HepG2 (cell line): ENCODE measurements around the gene KCNH6. TPM values are rescaled to one million over a fixed set of nuclear protein-coding genes. Genes with fewer than 3 reads are reported as not detected.

Source experiments
- CEBPG ChIP-seq: IDR thresholded peaks from 2 replicates; pipeline ENCODE4 v1.6.1; 2016
- CREM ChIP-seq, 2 experiments: sonication (generic) in 1 of 2; formaldehyde crosslinking in 1 of 2; IDR thresholded peaks; 2 replicates each; pipeline versions ENCODE4 v1.4.0 to v1.6.1; 2016 to 2020; ENCODE audit warnings: antibody characterized with exemption in 1 of 2, mild to moderate bottlenecking in 1 of 2, missing genetic modification reagents in 1 of 2
- GABPB1 ChIP-seq: IDR thresholded peaks from 2 replicates; pipeline ENCODE4 v1.6.1; 2016; ENCODE audit warnings: mild to moderate bottlenecking, missing genetic modification reagents, moderate library complexity, missing compliant biosample characterization
- PLRG1 ChIP-seq: fragments of 450-650 bp; conservative IDR thresholded peaks from 2 replicates; pipeline ENCODE4 v1.6.1; 2016
- YEATS2 ChIP-seq: sonication (generic); formaldehyde crosslinking; IDR thresholded peaks from 2 replicates; pipeline ENCODE4 v1.4.0; 2020; ENCODE audit warnings: missing genetic modification reagents, borderline replicate concordance
- ZFX ChIP-seq: sonication (generic); formaldehyde crosslinking; IDR thresholded peaks from 2 replicates; pipeline ENCODE4 v1.4.0; 2020; ENCODE audit warnings: mild to moderate bottlenecking, low read depth, missing genetic modification reagents, moderate library complexity
- ZNF282 ChIP-seq: fragments of 450-650 bp; IDR thresholded peaks from 2 replicates; pipeline ENCODE4 v1.6.1; 2018; ENCODE audit not compliant: partially characterized antibody
- ZNF781 ChIP-seq: sonication (generic); formaldehyde crosslinking; IDR thresholded peaks from 2 replicates; pipeline ENCODE4 v1.5.1; 2020; ENCODE audit warnings: borderline replicate concordance, mild to moderate bottlenecking, missing genetic modification reagents; ENCODE audit errors: not compliant biosample characterization
- ZNF891 ChIP-seq: sonication (generic); formaldehyde crosslinking; IDR thresholded peaks from 2 replicates; pipeline ENCODE4 v1.5.0; 2020; ENCODE audit warnings: mild to moderate bottlenecking, missing genetic modification reagents
- polyA plus RNA-seq, 8 experiments: library from polyadenylated mRNA; depleted of rRNA in 3 of 8; stranded (reverse) in 7 of 8; unstranded in 1 of 8; fragments of >200 nt; fragmentation: Illumina TruSeq in 4 of 8; extraction: Trizol in 4 of 8; gene quantifications; 2 replicates each; pipeline versions ENCODE4 v1.2.1 to v1.2.3, GENCODE V29; 2011 to 2016; ENCODE audit warnings: low read depth in 4 of 8, missing spikeins in 1 of 8, mixed read lengths in 1 of 8; ENCODE audit not compliant: insufficient read depth in 1 of 8
- total RNA-seq, 5 experiments: library from RNA; depleted of rRNA; stranded (reverse); fragments of >200 nt; fragmentation: Illumina TruSeq; extraction: Trizol; gene quantifications; 2 replicates each; pipeline ENCODE4 v1.2.3, GENCODE V29; 2016; ENCODE audit warnings: low read depth in 1 of 5
- TF ChIP-seq, protein P1 (sequence below), 2 experiments: sonication (generic) in 1 of 2; formaldehyde crosslinking in 1 of 2; IDR thresholded peaks; 2 replicates each; pipeline versions ENCODE4 v1.5.1 to v1.6.1; 2011 to 2020; ENCODE audit warnings: borderline replicate concordance in 1 of 2, low read depth in 1 of 2, low read length in 1 of 2, mild to moderate bottlenecking in 1 of 2, missing genetic modification reagents in 1 of 2, moderate library complexity in 1 of 2
- TF ChIP-seq, protein P2 (sequence below): IDR thresholded peaks from 2 replicates; pipeline ENCODE4 v1.6.1; 2016; ENCODE audit warnings: missing compliant biosample characterization, missing genetic modification reagents, borderline replicate concordance
- TF ChIP-seq, protein P3 (sequence below): sonication (generic); formaldehyde crosslinking; conservative IDR thresholded peaks from 2 replicates; pipeline ENCODE4 v1.8.0; 2022; ENCODE audit warnings: low read depth, missing genetic modification reagents
- TF ChIP-seq, protein P4 (sequence below): sonication (generic); formaldehyde crosslinking; IDR thresholded peaks from 2 replicates; pipeline ENCODE4 v1.8.0; 2022; ENCODE audit warnings: mild to moderate bottlenecking, missing genetic modification reagents
- TF ChIP-seq, protein P5 (sequence below): sonication (generic); formaldehyde crosslinking; IDR thresholded peaks from 2 replicates; pipeline ENCODE4 v1.4.0; 2020; ENCODE audit warnings: low read depth, mild to moderate bottlenecking, missing genetic modification reagents

KCNH6 gene
- total and polyA plus RNA-seq, 2 of the 13 experiments (the other 11 are each of a cell fraction or from before 2014, with no cell fraction given), result 0.05 to 0.18 TPM

DNA sequence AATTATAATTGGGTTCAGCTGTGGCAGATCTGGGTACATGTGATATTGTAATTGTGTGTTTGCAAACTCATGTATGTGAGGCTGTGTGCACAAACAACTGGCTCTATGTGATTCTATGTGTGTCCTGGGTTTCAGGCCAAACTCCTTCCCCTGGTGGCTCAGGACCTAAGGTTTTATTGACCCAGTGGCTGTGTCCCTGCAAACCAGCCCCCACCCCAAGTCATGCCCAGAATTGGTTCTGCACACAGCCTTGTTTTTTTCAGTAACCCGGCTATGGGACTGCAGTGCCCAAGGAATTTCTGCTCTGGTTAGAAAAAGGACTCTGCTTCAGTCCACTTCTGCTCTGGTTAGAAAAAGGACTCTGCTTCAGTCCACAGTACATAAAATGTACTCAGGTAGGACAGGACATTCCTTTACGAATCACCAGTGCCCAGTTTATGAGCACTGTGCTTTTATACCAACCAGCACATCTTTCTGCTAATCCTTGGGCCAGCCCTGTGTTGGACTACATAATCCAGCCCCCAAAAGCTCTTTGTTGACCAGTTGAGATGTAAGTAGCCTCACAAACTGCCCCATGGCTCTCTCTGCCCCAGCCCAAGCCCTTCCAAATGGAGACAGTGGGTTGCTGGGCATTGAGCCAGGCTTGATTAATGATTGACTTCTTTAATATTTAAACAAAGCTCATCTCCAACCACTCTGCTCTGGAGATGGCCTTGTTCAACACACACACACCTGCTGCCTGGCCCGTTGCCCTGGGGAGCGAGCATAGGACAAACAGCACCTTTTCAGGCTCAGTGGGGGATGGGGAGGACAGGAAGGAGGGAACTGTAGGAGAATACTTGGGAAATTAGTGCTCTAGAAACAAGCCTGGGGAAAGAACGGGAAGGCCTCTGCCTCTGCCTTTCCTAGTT, 2.9 kb upstream of the KCNH6 start (continued):
- TF ChIP-seq CREM (IDR thresholded peaks at IDR 0.05) (peak; percentile 60), CREM (CRISPR knock-in tag; IDR thresholded peaks at IDR 0.05) (no peak), GABPB1 (CRISPR knock-in tag) (peak; percentile 53), ZNF282 (no peak), ZNF891 (CRISPR knock-in tag) (no peak; the same call in 1 of the 2 replicates), ZFX (CRISPR knock-in tag) (peak; percentile 80; the same call in 1 of the 2 replicates), YEATS2 (CRISPR knock-in tag) (peak; percentile 87; the same call in 1 of the 2 replicates), CEBPG (peak; percentile 42; the same call in 1 of the 2 replicates), PLRG1 (no peak), ZNF781 (CRISPR knock-in tag) (peak; percentile 74)
- TF ChIP-seq, protein P1, sequence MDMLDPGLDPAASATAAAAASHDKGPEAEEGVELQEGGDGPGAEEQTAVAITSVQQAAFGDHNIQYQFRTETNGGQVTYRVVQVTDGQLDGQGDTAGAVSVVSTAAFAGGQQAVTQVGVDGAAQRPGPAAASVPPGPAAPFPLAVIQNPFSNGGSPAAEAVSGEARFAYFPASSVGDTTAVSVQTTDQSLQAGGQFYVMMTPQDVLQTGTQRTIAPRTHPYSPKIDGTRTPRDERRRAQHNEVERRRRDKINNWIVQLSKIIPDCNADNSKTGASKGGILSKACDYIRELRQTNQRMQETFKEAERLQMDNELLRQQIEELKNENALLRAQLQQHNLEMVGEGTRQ (IDR thresholded peaks at IDR 0.05; ENCODE audit: low read depth, low read length), result no peak
- TF ChIP-seq, protein P1 (CRISPR knock-in tag; IDR thresholded peaks at IDR 0.05; ENCODE audit: borderline replicate concordance), result no peak; the same call in 1 of the 2 replicates
- TF ChIP-seq, protein P2, sequence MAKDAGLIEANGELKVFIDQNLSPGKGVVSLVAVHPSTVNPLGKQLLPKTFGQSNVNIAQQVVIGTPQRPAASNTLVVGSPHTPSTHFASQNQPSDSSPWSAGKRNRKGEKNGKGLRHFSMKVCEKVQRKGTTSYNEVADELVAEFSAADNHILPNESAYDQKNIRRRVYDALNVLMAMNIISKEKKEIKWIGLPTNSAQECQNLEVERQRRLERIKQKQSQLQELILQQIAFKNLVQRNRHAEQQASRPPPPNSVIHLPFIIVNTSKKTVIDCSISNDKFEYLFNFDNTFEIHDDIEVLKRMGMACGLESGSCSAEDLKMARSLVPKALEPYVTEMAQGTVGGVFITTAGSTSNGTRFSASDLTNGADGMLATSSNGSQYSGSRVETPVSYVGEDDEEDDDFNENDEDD (CRISPR knock-in tag), result peak; percentile 51; the same call in 1 of the 2 replicates
- TF ChIP-seq, protein P3, sequence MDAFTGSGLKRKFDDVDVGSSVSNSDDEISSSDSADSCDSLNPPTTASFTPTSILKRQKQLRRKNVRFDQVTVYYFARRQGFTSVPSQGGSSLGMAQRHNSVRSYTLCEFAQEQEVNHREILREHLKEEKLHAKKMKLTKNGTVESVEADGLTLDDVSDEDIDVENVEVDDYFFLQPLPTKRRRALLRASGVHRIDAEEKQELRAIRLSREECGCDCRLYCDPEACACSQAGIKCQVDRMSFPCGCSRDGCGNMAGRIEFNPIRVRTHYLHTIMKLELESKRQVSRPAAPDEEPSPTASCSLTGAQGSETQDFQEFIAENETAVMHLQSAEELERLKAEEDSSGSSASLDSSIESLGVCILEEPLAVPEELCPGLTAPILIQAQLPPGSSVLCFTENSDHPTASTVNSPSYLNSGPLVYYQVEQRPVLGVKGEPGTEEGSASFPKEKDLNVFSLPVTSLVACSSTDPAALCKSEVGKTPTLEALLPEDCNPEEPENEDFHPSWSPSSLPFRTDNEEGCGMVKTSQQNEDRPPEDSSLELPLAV (CRISPR knock-in tag), result no peak
- TF ChIP-seq, protein P4, sequence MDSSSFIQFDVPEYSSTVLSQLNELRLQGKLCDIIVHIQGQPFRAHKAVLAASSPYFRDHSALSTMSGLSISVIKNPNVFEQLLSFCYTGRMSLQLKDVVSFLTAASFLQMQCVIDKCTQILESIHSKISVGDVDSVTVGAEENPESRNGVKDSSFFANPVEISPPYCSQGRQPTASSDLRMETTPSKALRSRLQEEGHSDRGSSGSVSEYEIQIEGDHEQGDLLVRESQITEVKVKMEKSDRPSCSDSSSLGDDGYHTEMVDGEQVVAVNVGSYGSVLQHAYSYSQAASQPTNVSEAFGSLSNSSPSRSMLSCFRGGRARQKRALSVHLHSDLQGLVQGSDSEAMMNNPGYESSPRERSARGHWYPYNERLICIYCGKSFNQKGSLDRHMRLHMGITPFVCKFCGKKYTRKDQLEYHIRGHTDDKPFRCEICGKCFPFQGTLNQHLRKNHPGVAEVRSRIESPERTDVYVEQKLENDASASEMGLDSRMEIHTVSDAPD, result no peak
- TF ChIP-seq, protein P5, sequence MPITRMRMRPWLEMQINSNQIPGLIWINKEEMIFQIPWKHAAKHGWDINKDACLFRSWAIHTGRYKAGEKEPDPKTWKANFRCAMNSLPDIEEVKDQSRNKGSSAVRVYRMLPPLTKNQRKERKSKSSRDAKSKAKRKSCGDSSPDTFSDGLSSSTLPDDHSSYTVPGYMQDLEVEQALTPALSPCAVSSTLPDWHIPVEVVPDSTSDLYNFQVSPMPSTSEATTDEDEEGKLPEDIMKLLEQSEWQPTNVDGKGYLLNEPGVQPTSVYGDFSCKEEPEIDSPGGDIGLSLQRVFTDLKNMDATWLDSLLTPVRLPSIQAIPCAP (CRISPR knock-in tag), result no peak
